Measurements from ENCODE around the gene TNFRSF13B.
"Not testable (repeated sequence)": the region's sequence is repeated elsewhere in the genome, so short reads cannot be mapped to it uniquely, and the experiment has no call there.

The TNFRSF13B gene

GRCh38 chr17:16892876-16893454, 79.0 kb downstream of the TNFRSF13B start:
- not testable (repeated sequence) for H2AFZ ChIP-seq (ENCODE audit: low read depth); H3K36me3 ChIP-seq (ENCODE audit: insufficient read depth); H3K4me1 ChIP-seq (ENCODE audit: low read depth, poor library complexity, severe bottlenecking); H3K4me2 ChIP-seq; H3K27ac ChIP-seq; H3K79me2 ChIP-seq (ENCODE audit: insufficient read depth, low read depth); H4K20me1 ChIP-seq (ENCODE audit: insufficient read depth); H3K9ac ChIP-seq; H3K27me3 ChIP-seq (ENCODE audit: insufficient read depth, low read depth); H3K4me3 ChIP-seq (IDR thresholded peaks at IDR 0.05; ENCODE audit: insufficient read depth, low read depth, low read length)

- TF ChIP-seq CTCF (conservative IDR thresholded peaks at IDR 0.05; ENCODE audit: low read depth, low read length): no peak
- Histone ChIP-seq H2AFZ (ENCODE audit: low read depth) (no peak overlapping the region), H3K4me2 (no peak overlapping the region), H3K79me2 (ENCODE audit: insufficient read depth, low read depth) (no peaks in the 10 kb centered on the region), H3K27ac (no peak overlapping the region), H3K36me3 (ENCODE audit: insufficient read depth) (no peaks in the 10 kb centered on the region), H4K20me1 (ENCODE audit: insufficient read depth) (no peaks in the 10 kb centered on the region), H3K4me3 (IDR thresholded peaks at IDR 0.05; ENCODE audit: insufficient read depth, low read depth, low read length) (no peak overlapping the region), H3K4me1 (ENCODE audit: low read depth, poor library complexity, severe bottlenecking) (no peaks in the 10 kb centered on the region), H3K9ac (no peak overlapping the region), H3K27me3 (ENCODE audit: insufficient read depth, low read depth) (no peaks in the 10 kb centered on the region)
These were observed 82.8 kb downstream of the TNFRSF13B start for GRCh38 chr17:16889088-16889465.
